ENCODE results near the gene USP21. TPM values are rescaled to one million over a fixed set of nuclear protein-coding genes. Genes with fewer than 3 reads are reported as not detected.
A peak's percentile ranks its signal among the peaks of the same experiment; 100 is the strongest.

USP21 gene
- total and polyA plus RNA-seq, 2 of the 13 experiments (the other 11 are each of a cell fraction or from before 2014, with no cell fraction given): 10.1 to 33.1 TPM

GRCh38 chr1:161200992-161201835 is 41.9 kb downstream of the USP21 start (continued):
- no peak for TF ChIP-seq HNF1A (IDR thresholded peaks at IDR 0.05; ENCODE audit: low read depth)
- TF ChIP-seq HNF1A (CRISPR knock-in tag; IDR thresholded peaks at IDR 0.05; ENCODE audit: borderline replicate concordance): no peak
- 0 out of 2 replicates have a peak, but pooled peaks have one; percentile 38 for TF ChIP-seq ZNF816 (CRISPR knock-in tag; IDR thresholded peaks at IDR 0.05; ENCODE audit: borderline replicate concordance)
- TF ChIP-seq FOXA1 (IDR thresholded peaks at IDR 0.05): no peak
- no peak for TF ChIP-seq FOXA1 (CRISPR knock-in tag; IDR thresholded peaks at IDR 0.05)
- TF ChIP-seq CHD4 (IDR thresholded peaks at IDR 0.05; ENCODE audit: borderline replicate concordance, low read length): no peak
- TF ChIP-seq SKI (IDR thresholded peaks at IDR 0.05; ENCODE audit: partially characterized antibody): no peak
- no peak for TF ChIP-seq ONECUT2 (CRISPR knock-in tag; IDR thresholded peaks at IDR 0.05)
- TF ChIP-seq ZBTB1 (CRISPR knock-in tag; IDR thresholded peaks at IDR 0.05; ENCODE audit: borderline replicate concordance): no peak
- TF ChIP-seq ZNF749 (CRISPR knock-in tag; IDR thresholded peaks at IDR 0.05; ENCODE audit: borderline replicate concordance): no peak
- TF ChIP-seq ZMYM2 (CRISPR knock-in tag; IDR thresholded peaks at IDR 0.05): no peak
- TF ChIP-seq ZKSCAN8 (CRISPR knock-in tag; IDR thresholded peaks at IDR 0.05; ENCODE audit: borderline replicate concordance): no peak
- peak; percentile 17; the same call in 1 of the 2 replicates for TF ChIP-seq HDAC1 (CRISPR knock-in tag; IDR thresholded peaks at IDR 0.05)
- no peak for TF ChIP-seq ATM (IDR thresholded peaks at IDR 0.05; ENCODE audit: borderline replicate concordance)
- TF ChIP-seq ZBTB7A (CRISPR knock-in tag; IDR thresholded peaks at IDR 0.05): no peak
- no peak for TF ChIP-seq ZSCAN22 (CRISPR knock-in tag; IDR thresholded peaks at IDR 0.05)
- no peak for TF ChIP-seq ZSCAN30 (CRISPR knock-in tag; IDR thresholded peaks at IDR 0.05)
- TF ChIP-seq RAD21 (CRISPR knock-in tag; IDR thresholded peaks at IDR 0.05): no peak
- no peak for TF ChIP-seq ZNF781 (CRISPR knock-in tag; IDR thresholded peaks at IDR 0.05; ENCODE audit: borderline replicate concordance, not compliant biosample characterization)
- TF ChIP-seq PLSCR1 (CRISPR knock-in tag; IDR thresholded peaks at IDR 0.05; ENCODE audit: borderline replicate concordance): no peak
- peak; percentile 60; the same call in 1 of the 2 replicates for TF ChIP-seq ZNF724P (CRISPR knock-in tag; IDR thresholded peaks at IDR 0.05; ENCODE audit: borderline replicate concordance)
- no peak for TF ChIP-seq ZNF800 (CRISPR knock-in tag; IDR thresholded peaks at IDR 0.05)
- TF ChIP-seq MXD3 (CRISPR knock-in tag; IDR thresholded peaks at IDR 0.05): no peak
- TF ChIP-seq KLF15 (CRISPR knock-in tag; IDR thresholded peaks at IDR 0.05; ENCODE audit: borderline replicate concordance): no peak
